Breast epithelium (tissue), 3 donors: ENCODE data around the gene FEZF1.

Source experiments
- POLR2A ChIP-seq: fragments of 450-650 bp; IDR thresholded peaks from one replicate; pipeline ENCODE4 v1.6.1; 2016; ENCODE audit warnings: antibody characterized with exemption, mild to moderate bottlenecking, moderate library complexity
- TF ChIP-seq, protein P1 (sequence below), 3 donors: fragments of 450-650 bp; IDR thresholded peaks; one replicate each; pipeline ENCODE4 v1.5.1; 2016 to 2017; ENCODE audit warnings: antibody characterized with exemption in 3 of 3, mild to moderate bottlenecking in 3 of 3, moderate library complexity in 3 of 3

DNA sequence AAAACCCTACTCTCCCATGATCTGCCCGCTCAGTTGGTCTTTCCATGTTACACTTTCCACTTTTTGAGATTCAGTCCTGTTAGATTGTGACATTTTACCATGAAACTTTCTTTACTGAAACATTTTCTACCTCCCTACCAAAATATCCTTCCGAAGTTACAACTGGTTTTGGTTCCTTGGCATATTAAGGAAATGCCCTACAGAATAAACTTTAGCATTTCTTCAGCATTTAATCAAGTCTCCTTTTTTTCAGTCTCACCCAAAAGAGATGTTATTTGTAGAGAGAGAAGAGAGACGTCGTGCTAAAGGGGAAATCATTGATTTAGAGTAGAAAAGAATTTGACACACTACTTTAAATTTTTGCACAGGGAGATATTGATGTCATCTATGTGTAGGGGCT lies 9.7 kb upstream of the FEZF1 start:
- TF ChIP-seq, protein P1, sequence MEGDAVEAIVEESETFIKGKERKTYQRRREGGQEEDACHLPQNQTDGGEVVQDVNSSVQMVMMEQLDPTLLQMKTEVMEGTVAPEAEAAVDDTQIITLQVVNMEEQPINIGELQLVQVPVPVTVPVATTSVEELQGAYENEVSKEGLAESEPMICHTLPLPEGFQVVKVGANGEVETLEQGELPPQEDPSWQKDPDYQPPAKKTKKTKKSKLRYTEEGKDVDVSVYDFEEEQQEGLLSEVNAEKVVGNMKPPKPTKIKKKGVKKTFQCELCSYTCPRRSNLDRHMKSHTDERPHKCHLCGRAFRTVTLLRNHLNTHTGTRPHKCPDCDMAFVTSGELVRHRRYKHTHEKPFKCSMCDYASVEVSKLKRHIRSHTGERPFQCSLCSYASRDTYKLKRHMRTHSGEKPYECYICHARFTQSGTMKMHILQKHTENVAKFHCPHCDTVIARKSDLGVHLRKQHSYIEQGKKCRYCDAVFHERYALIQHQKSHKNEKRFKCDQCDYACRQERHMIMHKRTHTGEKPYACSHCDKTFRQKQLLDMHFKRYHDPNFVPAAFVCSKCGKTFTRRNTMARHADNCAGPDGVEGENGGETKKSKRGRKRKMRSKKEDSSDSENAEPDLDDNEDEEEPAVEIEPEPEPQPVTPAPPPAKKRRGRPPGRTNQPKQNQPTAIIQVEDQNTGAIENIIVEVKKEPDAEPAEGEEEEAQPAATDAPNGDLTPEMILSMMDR (IDR thresholded peaks at IDR 0.05): no peak
- no peak for TF ChIP-seq POLR2A
